HepG2 (cell line): Measurements from ENCODE around the gene UBL5. TPM values are rescaled to one million over a fixed set of nuclear protein-coding genes. Genes with fewer than 3 reads are reported as not detected.
A peak's percentile ranks its signal among the peaks of the same experiment; 100 is the strongest.

Experiments used
- AHR ChIP-seq: IDR thresholded peaks from 2 replicates; pipeline ENCODE4 v1.6.1; 2018; ENCODE audit warnings: missing genetic modification reagents, missing compliant biosample characterization
- AKAP8 ChIP-seq: sonication (generic); formaldehyde crosslinking; IDR thresholded peaks from 2 replicates; pipeline ENCODE4 v1.5.1; 2020; ENCODE audit warnings: mild to moderate bottlenecking, missing genetic modification reagents
- CAMTA2 ChIP-seq: sonication (generic); formaldehyde crosslinking; IDR thresholded peaks from 2 replicates; pipeline ENCODE4 v1.4.0; 2020; ENCODE audit warnings: mild to moderate bottlenecking, missing genetic modification reagents, borderline replicate concordance
- FOXO1 ChIP-seq: sonication (generic); formaldehyde crosslinking; IDR thresholded peaks from 2 replicates; pipeline ENCODE4 v1.4.0; 2020; ENCODE audit warnings: missing genetic modification reagents
- NFIC ChIP-seq: IDR thresholded peaks from 2 replicates; pipeline ENCODE4 v1.6.1; 2012; ENCODE audit warnings: mild to moderate bottlenecking, low read length, inconsistent platforms
- NR3C1 ChIP-seq: sonication (generic); formaldehyde crosslinking; IDR thresholded peaks from 2 replicates; pipeline ENCODE4 v1.4.0; 2020; ENCODE audit warnings: missing genetic modification reagents
- RARG ChIP-seq: sonication (generic); formaldehyde crosslinking; IDR thresholded peaks from 2 replicates; pipeline ENCODE4 v1.4.0; 2020; ENCODE audit warnings: low read depth, mild to moderate bottlenecking, missing genetic modification reagents
- REPIN1 ChIP-seq: sonication (generic); formaldehyde crosslinking; IDR thresholded peaks from 2 replicates; pipeline ENCODE4 v1.8.0; 2022; ENCODE audit warnings: missing genetic modification reagents, low read depth, mild to moderate bottlenecking, borderline replicate concordance
- TBX3 ChIP-seq: fragments of 450-650 bp; IDR thresholded peaks from 2 replicates; pipeline ENCODE4 v1.6.1; 2017; ENCODE audit warnings: antibody characterized with exemption, mild to moderate bottlenecking, inconsistent platforms, borderline replicate concordance
- YY1 ChIP-seq: IDR thresholded peaks from 2 replicates; pipeline ENCODE4 v1.6.1; 2011; ENCODE audit warnings: low read length, low read depth, moderate library complexity, mild to moderate bottlenecking; ENCODE audit not compliant: insufficient read depth, insufficient replicate concordance
- ZNF142 ChIP-seq: sonication (generic); formaldehyde crosslinking; IDR thresholded peaks from 2 replicates; pipeline ENCODE4 v1.4.0; 2020; ENCODE audit warnings: missing genetic modification reagents
- ZNF329 ChIP-seq: sonication (generic); formaldehyde crosslinking; IDR thresholded peaks from 2 replicates; pipeline ENCODE4 v1.9.0; 2021; ENCODE audit warnings: low read depth, mild to moderate bottlenecking, missing genetic modification reagents
- ZNF343 ChIP-seq: sonication (generic); formaldehyde crosslinking; IDR thresholded peaks from 2 replicates; pipeline ENCODE4 v1.4.0; 2020; ENCODE audit warnings: mild to moderate bottlenecking, missing genetic modification reagents
- ZNF512 ChIP-seq: sonication (generic); formaldehyde crosslinking; IDR thresholded peaks from 2 replicates; pipeline ENCODE4 v1.4.0; 2020; ENCODE audit warnings: mild to moderate bottlenecking, missing genetic modification reagents
- ZNF543 ChIP-seq: sonication (generic); formaldehyde crosslinking; IDR thresholded peaks from 2 replicates; pipeline ENCODE4 v1.4.0; 2020; ENCODE audit warnings: mild to moderate bottlenecking, missing genetic modification reagents
- ZNF552 ChIP-seq: sonication (generic); formaldehyde crosslinking; IDR thresholded peaks from 2 replicates; pipeline ENCODE4 v1.9.0; 2022; ENCODE audit warnings: missing genetic modification reagents, mild to moderate bottlenecking, borderline replicate concordance
- ZNF781 ChIP-seq: sonication (generic); formaldehyde crosslinking; IDR thresholded peaks from 2 replicates; pipeline ENCODE4 v1.5.1; 2020; ENCODE audit warnings: borderline replicate concordance, mild to moderate bottlenecking, missing genetic modification reagents; ENCODE audit errors: not compliant biosample characterization
- ZSCAN12 ChIP-seq: sonication (generic); formaldehyde crosslinking; IDR thresholded peaks from 2 replicates; pipeline ENCODE4 v1.9.0; 2021; ENCODE audit warnings: mild to moderate bottlenecking, missing genetic modification reagents
- polyA plus RNA-seq, 8 experiments: library from polyadenylated mRNA; depleted of rRNA in 3 of 8; stranded (reverse) in 7 of 8; unstranded in 1 of 8; fragments of >200 nt; fragmentation: Illumina TruSeq in 4 of 8; extraction: Trizol in 4 of 8; gene quantifications; 2 replicates each; pipeline versions ENCODE4 v1.2.1 to v1.2.3, GENCODE V29; 2011 to 2016; ENCODE audit warnings: low read depth in 4 of 8, missing spikeins in 1 of 8, mixed read lengths in 1 of 8; ENCODE audit not compliant: insufficient read depth in 1 of 8
- total RNA-seq, 5 experiments: library from RNA; depleted of rRNA; stranded (reverse); fragments of >200 nt; fragmentation: Illumina TruSeq; extraction: Trizol; gene quantifications; 2 replicates each; pipeline ENCODE4 v1.2.3, GENCODE V29; 2016; ENCODE audit warnings: low read depth in 1 of 5
- TF ChIP-seq, protein P1 (sequence below), 2 experiments: sonication (generic) in 1 of 2; formaldehyde crosslinking in 1 of 2; IDR thresholded peaks; 2 replicates each; pipeline versions ENCODE4 v1.4.0 to v1.6.1; 2018 to 2020; ENCODE audit warnings: missing genetic modification reagents in 2 of 2, borderline replicate concordance in 1 of 2, low read depth in 1 of 2, mild to moderate bottlenecking in 1 of 2, missing biosample characterization in 1 of 2

Gene UBL5
- total and polyA plus RNA-seq, 2 of the 13 experiments (the other 11 are each of a cell fraction or from before 2014, with no cell fraction given): 373 to 487 TPM

DNA sequence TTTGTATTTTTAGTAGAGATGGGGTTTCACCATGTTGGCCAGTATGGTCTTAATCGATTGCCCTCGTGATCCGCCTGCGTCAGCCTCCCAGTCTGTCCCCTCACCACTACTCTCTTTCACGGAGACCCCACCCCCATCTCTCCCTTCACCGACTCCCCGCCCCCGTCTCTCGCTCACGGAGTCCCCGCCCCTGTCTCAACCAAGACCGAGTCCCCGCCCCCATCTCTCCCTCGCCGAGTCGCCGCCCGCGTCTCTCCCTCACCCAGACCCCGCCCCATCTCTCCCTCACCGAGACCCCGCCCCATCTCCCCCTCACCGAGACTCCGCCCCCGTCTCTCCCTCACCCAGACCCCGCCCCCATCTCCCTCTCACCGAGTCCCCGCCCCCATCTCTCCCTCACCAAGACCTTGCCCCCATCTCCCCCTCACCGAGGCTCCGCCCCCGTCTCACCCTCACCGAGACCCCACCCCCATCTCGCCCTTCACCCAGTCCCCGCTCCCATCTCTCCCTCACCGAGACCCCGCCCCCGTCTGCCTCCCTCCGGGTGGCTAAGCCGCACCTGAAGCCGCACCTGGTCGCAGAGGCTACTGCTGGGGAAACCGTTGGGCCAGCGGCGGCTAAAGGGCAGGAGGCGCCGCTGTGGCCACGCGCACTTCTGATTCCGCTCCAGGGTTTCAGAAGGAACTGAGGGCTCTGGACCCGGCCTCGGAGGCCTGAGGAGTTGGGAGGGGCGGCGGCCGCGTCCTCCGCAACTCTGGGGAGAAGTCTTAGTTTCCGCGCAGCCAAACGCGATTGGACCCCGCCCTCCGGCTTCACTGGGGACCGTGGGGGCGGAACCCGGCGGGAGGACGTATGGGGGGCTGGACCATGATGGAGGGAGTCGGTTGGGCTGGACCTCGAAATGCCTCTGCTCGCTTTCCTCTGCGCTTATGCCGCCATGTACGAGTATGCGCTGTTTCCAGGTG is 42.1 kb upstream of the UBL5 start (continued):
- TF ChIP-seq ZNF142 (CRISPR knock-in tag) (no peak), RARG (CRISPR knock-in tag) (no peak), TBX3 (no peak), ZNF343 (CRISPR knock-in tag) (no peak), YY1 (peak; percentile 62), AHR (CRISPR knock-in tag) (no peak), NR3C1 (CRISPR knock-in tag) (no peak), NFIC (no peak), CAMTA2 (CRISPR knock-in tag) (no peak), AKAP8 (CRISPR knock-in tag) (no peak), ZNF781 (CRISPR knock-in tag) (no peak), ZNF512 (CRISPR knock-in tag) (no peak), ZNF329 (peak; percentile 53; the same call in 1 of the 2 replicates), REPIN1 (CRISPR knock-in tag) (peak; percentile 16; the same call in 1 of the 2 replicates), ZNF543 (CRISPR knock-in tag) (peak; percentile 71; the same call in 1 of the 2 replicates), ZNF552 (CRISPR knock-in tag) (0 out of 2 replicates have a peak, but pooled peaks have one; percentile 35), FOXO1 (CRISPR knock-in tag) (no peak), ZSCAN12 (CRISPR knock-in tag) (no peak)
- TF ChIP-seq, protein P1, sequence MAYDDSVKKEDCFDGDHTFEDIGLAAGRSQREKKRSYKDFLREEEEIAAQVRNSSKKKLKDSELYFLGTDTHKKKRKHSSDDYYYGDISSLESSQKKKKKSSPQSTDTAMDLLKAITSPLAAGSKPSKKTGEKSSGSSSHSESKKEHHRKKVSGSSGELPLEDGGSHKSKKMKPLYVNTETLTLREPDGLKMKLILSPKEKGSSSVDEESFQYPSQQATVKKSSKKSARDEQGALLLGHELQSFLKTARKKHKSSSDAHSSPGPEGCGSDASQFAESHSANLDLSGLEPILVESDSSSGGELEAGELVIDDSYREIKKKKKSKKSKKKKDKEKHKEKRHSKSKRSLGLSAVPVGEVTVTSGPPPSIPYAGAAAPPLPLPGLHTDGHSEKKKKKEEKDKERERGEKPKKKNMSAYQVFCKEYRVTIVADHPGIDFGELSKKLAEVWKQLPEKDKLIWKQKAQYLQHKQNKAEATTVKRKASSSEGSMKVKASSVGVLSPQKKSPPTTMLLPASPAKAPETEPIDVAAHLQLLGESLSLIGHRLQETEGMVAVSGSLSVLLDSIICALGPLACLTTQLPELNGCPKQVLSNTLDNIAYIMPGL (CRISPR knock-in tag; IDR thresholded peaks at IDR 0.05; ENCODE audit: borderline replicate concordance in 1 of 2, low read depth in 1 of 2): 0 out of 4 replicates have a peak, but pooled peaks of 1 of the 2 experiments have one; percentile 28
